KG1 (cell line): ENCODE data around the gene PSMC3.

ENCODE experiments used
- DNase-seq: peaks from one replicate; lab custom pipeline; 2025; lab: John Stamatoyannopoulos, UW

Gene PSMC3

DNA sequence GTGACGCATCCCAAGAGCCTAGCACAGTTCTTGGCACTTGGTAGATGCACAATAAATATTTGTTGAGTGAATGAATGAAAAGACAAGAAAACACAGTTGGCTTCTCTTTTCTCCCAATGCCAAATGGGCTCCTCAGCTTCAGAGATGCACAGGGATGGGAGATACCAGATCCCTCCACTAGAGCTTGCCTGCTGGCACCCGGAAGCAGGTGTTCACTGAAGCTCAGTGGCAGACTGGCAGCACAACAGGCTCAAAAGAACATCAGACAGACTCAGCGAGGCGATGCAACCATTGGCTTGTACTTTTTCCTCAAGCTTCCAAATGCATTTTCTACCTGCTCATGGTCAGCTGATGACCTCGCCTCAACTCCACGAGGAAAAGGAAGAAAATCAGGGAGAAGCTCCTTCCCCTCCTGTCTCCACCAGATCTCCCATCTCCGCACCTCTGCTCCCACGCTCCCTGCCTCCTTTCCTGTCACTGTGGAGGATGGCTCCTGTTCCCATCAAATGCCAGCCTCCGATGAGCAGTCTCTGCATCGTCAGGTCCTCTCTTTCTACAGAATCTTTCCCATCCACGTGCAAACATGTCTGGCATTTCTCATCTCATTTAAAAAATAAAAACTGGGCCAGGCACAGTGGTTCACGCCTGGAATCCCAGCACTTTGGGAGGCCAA lies 16.9 kb upstream of the PSMC3 start:
- no peak for DNase-seq

DNA sequence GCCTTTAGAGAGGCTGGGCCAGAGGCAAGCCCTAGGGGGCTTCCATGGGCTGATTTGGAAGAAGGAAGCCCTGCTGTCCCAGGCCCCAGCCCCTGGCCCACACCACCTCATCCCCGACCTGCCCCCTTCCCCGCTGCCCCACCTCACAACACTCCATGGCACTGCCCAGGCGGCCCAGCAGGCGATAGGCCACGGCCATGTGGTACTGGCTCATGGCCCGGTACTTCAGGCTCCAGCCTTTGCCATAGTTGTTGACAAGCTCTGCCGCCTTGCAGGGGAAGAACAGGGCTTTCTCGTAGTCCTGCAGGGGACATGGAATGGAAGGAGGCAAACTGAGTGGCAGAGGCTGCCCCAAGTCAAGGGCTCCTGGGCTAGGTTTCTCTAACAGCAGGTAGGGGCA lies 16.3 kb upstream of the PSMC3 start:
- no peak for DNase-seq

DNA sequence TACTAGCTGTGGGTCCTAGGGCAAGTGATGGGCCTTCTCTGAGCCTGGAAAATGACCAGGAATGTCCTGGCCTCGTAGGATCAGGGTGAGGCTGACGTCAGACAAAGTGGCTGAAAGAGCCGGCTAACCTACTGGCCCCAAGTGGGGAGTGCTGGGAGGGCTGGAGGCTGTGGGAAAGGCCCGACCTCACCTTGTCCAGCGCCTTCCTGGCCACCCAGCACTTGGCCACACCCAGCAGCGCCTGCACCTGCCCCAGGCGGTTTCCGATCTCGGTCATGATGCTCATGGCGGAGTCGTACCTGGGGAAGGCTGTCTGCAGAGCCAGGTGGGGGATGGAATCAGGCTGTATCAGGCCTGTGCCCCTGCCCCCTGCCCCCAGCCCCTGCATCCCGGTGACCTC lies 15.2 kb upstream of the PSMC3 start:
- DNase-seq = no peak

GRCh38 chr11:47440054-47440476 lies 13.8 kb upstream of the PSMC3 start:
- no peak for DNase-seq

DNA sequence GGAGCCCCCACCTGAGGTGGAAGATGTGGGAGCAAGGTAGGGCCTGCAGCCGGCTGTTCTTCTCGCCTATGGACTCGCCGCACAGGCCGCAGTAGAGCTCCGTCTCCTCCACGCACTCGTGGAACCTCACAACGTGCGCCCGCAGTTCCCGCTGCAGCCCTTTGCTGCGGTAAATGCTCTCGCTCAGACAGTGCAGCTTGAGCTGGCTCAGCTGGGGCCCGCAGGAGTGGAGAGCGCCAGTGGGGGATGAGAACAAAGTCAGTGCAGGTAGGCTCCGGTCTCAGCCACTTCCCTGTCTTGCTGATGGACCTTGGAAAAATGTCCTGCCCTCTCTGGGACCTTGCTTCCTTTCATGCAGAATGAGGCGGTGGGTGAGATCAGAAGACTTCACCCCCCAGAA lies 12.5 kb upstream of the PSMC3 start:
- no peak for DNase-seq

- no peak for DNase-seq
Measured at GRCh38 chr11:47437746-47438418, 11.6 kb upstream of the PSMC3 start.

DNA sequence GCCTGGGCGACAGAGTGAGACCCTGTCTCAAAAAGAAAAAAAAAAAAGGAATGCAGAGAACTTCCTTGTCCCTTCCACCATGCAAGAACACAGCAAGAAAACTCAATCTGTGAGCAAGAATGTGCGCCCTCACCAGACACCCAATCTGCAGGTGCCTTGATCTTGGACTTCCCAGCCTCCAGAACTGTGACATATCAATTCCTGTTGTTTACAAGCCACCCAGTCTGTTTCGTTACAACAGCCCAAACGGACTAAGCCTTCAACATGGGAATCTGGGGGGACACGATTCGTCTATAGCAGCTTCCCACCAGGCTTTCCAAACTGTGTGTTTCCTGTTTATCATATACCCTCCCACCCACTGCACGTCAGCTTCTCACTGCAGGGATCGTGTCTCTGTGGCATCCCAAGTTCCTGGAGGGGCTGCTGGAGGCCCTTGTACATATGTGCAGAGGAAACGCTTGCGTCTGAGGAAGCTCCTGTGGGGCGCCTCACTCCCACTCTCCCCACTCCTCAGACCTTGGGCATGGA lies 11.0 kb upstream of the PSMC3 start:
- no peak for DNase-seq

GRCh38 chr11:47436726-47437125 lies 10.5 kb upstream of the PSMC3 start:
- DNase-seq = no peak

DNA sequence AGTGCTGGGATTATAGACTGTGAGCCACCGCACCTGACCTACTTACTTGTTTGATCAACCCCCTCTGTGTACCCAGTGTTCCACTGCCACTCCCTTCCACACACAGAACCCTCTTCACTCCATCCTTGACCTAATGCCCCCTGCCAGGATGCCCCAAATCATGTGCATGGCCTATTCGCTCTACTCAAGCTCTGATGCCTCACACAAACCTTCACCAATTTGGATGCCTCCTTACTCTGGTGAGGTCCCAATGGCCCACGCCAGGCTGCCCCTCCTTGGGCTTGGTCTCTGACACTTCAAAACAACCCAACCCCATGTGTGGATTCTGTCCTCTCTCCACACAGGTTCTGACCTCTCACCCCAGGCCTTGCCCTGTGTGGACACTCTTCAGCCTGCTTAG lies 9.4 kb upstream of the PSMC3 start:
- no peak for DNase-seq

- DNase-seq = no peak
Measured at GRCh38 chr11:47434011-47434786, 8.0 kb upstream of the PSMC3 start.

GRCh38 chr11:47433157-47433556 lies 6.9 kb upstream of the PSMC3 start:
- no peak for DNase-seq

DNA sequence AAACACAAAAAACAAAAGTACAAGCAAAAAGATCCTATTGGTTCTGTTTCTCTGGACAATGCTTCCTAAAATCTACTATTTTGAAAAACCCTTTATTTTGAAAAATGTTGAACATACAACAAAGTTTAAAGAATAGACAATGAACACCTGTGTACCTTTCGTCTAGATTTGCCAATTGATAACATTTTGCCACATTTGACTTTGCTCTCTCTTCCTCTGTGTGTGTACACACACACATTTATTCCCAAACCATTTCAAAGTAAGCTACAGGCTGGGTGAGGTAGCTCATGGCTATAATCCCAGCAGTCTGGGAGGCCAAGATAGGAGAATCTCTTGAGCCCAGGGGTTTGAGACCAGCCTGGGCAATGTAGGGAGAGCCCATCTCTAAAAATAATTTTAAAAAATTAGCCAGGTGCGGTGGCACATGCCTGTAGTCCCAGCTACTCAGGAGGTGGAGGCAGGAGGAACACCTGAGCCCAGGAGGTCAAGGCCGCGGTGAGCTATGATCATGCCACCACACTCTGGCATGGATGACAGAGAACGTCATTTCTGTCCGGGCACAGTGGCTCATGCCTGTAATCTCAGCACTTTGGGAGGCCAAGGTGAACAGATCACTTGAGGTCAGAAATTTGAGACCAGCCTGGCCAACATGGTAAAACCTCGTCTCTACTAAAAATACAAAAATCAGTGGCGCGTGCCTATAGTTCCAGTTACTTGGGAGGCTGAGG lies 5.3 kb upstream of the PSMC3 start:
- no peak for DNase-seq

DNA sequence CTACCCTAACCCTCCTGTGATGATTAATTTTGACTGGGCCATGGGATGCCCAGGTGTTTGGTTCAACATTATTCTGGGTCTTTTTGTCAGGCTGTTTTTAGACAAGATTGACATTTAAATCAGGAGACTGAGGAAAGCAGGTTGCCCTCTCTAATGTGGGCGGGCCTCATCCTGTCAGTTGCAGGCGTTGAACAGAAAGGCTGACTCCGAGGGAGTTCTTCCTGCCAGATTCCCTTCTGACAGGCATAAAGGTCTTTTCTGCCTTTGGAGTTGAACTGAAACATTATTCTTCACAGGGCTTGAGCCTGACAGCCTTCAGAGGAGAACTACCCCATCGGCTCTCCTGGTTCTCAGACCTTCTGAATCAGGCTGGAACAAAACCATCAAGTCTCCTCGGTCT lies 4.3 kb upstream of the PSMC3 start:
- DNase-seq = no peak

- DNase-seq = no peak
Measured at GRCh38 chr11:47425611-47426010, 628 bp downstream of the PSMC3 start.

DNA sequence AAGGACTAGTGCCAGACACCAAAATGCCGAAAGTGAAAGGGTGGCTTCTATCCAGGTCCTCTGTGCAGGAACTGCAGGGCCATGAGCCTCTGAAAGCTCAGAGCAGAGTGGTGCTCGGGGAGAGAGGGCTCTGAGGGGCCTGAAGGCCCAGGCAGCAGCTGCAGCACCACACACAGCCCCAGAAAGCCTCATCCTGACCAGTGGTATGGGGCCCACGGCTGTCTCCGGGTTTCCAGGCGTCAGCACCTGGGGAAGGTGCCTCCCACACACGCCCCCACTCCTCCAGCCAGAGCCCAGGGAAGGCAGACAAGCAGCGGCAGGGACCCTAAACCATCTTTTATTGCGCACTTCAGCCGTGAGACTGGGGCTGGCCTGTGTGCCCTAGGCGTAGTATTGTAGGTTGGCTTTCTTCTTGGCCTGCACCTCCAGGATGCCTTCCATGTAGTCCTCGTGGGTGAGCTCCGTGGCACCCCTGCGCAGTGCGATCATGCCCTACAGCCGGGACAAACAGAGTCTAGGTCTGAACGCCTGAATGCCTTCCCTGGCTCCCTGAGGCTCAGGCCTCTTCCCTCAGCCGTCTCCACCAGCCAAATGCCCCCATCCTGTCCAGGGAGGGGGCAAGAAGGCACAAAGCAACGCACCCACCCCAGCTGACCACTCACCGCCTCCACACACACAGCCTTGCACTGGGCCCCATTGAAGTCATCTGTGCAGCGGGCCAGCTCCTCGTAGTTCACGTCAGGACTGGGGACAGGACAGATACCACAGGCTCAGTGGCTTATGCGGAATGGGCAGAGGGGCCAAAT lies 7.6 kb downstream of the PSMC3 start:
- DNase-seq = no peak

DNA sequence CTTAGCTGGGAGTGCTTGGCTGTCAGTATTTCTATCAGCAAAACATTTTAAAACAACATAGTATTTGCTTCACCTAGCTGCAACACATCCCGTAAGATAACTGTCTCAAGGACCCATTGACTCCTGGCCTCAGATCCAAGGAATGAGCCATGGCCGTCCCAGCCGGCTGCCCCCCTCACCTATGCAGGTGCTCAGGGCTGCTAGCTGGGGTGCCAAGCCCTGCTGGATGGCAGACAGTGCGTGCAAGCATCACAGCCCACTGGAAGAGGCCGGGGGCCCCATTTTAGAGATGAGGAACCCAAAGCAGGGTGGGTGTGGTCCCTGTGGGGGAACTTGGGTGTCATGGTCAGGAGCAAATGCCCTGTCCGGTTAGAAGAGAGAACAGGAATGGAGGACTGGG lies 8.5 kb downstream of the PSMC3 start:
- DNase-seq = no peak

DNA sequence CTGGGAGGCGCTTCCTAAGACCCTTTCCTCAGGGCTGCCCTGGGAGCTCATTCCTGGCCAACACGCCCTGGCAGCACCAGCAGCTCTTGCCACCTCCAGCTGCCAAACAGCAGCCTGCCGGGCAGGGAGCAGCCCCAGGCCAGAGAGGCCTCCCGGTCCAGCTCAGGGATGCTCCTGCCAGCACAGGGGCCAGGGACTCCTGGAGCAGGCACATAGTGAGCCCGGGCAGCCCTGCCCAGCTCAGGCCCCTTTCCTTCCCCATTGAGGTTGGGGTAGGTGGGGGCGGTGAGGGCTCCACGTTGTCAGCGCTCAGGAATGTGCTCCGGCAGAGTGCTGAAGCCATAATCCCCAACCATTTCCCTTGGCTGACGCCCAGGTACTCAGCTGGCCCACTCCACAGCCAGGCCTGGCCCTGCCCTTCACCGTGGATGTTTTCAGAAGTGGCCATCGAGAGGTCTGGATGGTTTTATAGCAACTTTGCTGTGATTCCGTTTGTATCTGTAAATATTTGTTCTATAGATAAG lies 10.2 kb downstream of the PSMC3 start:
- DNase-seq = no peak

- no peak for DNase-seq
Measured at GRCh38 chr11:47415091-47415854, 11.0 kb downstream of the PSMC3 start.

DNA sequence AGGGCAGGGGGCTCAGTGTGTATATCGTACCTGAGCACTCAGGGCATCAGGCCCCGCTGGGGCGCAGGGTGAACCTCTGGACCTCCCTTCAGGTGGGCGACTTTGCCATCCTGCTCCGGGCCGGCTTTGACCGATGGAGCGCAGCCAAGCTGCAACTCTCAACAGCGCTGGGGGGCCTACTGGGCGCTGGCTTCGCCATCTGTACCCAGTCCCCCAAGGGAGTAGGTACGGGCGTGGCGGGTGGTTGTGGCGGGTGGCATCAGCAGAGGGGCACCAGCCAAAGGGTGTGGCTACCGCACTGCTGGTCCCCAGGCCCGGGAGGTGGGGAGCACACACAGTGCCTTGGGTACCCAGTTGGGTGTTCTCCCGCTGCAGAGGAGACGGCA lies 11.6 kb downstream of the PSMC3 start:
- DNase-seq = no peak

DNA sequence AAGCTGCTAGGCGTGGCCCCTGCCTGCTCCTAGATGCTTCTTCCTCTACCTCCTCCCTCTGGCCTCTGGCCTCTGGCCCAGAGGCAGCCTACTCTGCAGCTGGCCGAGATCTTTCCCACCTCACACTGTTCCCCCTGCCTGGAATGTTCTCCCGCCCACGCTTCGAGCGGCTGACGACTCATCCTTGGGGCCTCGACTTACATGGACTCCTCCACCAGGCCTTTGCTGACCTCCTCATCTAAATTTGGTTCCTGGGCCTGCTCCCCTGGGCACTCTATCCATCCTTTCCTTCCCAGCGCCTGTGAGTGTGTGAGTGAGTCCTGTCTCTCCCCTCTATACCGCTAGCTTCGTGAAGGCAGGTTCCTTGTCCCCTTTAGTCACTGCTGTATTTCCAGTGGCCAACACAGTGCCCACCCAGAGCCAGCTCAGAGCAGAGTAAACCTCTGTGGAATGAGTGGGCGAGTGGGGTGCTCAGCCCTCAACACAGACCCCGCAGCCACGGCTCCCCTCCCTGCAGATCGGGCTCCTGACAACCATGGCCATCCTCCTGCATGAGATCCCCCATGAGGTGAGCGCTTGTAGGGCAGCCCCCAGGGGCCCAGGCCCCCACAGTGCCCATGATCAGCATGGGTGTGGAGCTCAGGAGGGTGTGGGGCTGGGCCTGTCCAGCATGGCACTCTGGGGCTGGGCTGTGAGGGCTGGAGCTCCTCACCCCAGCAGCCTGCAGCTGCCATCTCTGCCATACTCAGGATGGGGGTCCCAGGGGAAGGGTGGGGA lies 12.1 kb downstream of the PSMC3 start:
- DNase-seq = no peak
